Renal cortex interstitium (tissue), 11 donors: Measurements from ENCODE around the gene HMMR. TPM values are rescaled to one million over a fixed set of nuclear protein-coding genes. Genes with fewer than 3 reads are reported as not detected.
"Not testable (repeated sequence)": the region's sequence is repeated elsewhere in the genome, so short reads cannot be mapped to it uniquely, and the experiment has no call there.

Source experiments
- DNase-seq, 11 donors: peaks; one replicate each; pipeline ENCODE4 v3.0.0-alpha.2; 2013; ENCODE audit warnings: low read depth in 9 of 11, low spot score in 4 of 11; ENCODE audit errors: extremely low read depth in 1 of 11
- polyA plus RNA-seq, 3 donors: library from polyadenylated mRNA; unstranded; fragments of 120-200 nt; gene quantifications; one replicate each; pipeline ENCODE4 v1.2.1, GENCODE V29; 2013; ENCODE audit not compliant: insufficient read length in 3 of 3

HMMR gene
- polyA plus RNA-seq, 3 donors = 18.3 to 25.9 (median 22.6) TPM

DNA sequence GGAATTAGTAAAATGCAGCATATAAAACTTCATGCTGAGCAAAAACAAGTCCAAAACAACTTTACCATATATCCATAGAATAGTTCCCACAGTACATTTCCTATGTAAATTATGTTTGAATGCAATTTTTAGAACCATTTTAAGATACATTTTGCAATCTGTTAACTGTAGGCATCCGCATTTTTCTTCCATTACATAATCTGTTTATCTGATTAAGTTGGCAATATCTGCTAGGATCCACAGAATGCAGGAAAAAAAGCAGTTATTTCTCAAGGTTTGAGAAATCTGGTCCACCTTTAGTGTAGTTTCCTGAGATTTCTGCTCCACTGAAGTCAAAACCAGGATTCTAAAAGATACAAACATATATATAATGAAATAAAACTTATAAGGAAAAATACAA, 6.7 kb upstream of the HMMR start:
- DNase-seq = no peak

DNA sequence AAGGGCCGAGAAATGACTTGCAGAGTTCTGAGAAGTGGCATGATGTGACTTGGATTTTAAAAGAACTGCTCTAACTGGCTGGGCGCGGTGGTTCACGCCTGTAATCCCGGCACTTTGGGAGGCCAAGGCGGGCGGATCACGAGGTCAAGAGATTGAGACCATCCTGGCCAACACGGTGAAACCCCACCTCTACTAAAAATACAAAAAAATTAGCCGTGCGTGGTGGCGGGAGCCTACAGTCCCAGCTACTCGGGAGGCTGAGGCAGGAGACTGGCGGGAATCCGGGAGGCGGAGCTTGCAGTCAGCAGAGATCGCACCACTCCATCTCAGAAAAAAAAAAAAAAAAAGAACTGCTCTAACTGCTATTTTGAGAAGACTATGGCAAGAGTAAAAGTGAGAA, 5.0 kb upstream of the HMMR start:
- DNase-seq = not testable (repeated sequence)

- no peak for DNase-seq
Observed at GRCh38 chr5:163456029-163456589, 4.3 kb upstream of the HMMR start.

DNA sequence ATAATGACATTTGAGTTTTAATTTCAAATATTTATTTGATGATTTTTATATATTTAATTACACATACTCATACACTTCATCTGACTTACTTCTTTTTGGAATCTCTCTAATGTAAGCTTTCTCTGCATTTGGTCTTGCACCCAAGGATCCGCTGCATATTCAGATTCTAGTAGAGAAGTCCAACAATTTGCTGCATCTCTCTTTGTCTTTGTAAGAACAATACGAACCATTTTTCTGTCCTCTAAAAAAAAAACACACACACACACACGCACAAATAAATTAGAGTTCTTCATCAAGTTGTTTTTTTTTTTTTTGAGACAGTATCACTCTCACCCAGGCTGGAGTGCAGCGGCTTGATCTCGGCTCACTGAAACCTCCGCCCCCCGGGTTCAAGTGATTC, 3.6 kb upstream of the HMMR start:
- DNase-seq = no peak

- no peak for DNase-seq
Observed at GRCh38 chr5:163458778-163459385, 1.6 kb upstream of the HMMR start.

DNA sequence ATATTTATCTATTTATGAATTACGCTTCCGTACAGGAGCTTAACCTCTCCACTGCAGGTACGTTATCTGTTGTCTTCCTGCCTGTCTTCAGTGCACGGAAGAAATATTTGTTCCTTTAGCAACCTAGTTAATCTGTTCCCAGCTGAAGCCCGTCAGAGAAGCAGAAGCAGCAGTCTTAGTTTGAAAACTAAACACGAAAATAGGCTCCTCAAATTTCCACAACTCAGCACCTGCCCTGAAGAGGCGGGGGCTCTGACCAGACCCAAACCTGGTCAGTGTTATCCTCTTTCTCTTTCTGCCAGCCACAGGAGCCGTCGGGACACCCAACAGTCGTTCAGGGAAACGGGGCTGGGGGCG, 992 bp upstream of the HMMR start:
- peak in 1 of 11 donors; percentile 40 for DNase-seq

GRCh38 chr5:163459819-163460561, 442 bp upstream of the HMMR start, which contains the start of gene NUDCD2:
Gene NUDCD2 (minus strand): TSS chr5:163460102. CDS start chr5:163460050, 52 bp downstream.
- peak; percentile 94 to 99 (median 97) for DNase-seq

GRCh38 chr5:163463063-163463435, 2.6 kb downstream of the HMMR start:
- DNase-seq = no peak

DNA sequence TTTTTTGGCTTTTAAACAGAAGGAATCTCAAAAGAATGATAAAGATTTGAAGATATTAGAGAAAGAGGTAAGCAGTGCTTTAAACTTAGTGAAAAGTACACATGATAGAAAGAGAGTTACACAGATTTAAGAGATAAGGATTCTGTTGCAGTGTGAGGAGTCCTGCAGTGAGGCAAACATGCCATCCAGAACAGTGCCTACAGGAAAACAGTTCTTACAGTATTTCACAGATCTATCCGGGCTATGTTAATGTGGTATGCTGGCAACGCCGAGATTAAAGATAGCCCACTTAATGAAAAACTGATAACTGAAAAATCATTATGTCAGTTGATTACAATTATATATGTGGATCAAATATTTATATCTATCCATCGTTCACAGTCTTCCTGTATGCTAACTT, 7.2 kb downstream of the HMMR start:
- no peak for DNase-seq

DNA sequence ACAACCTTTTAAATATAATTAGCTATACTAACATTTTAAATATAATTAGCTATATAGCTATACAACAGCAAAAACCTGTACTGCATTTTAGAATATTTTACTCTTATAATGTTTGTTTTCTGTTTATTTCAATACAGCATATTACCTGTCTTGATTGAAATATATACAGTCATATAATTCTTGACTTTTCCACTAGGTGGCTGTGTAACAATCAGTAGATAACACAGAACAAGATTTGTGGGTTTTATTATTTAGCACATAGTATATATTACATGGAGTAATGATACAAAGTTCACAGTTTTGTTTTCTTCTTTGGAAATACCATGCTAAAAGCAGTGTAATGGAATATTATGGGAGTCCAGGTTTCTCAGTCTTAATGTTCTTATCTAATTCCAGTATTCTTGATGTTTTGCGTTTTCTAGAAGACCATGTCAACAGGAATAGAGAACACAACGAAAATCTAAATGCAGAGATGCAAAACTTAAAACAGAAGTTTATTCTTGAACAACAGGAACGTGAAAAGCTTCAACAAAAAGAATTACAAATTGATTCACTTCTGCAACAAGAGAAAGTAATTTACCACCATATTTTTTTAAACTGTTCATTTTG, 13.3 kb downstream of the HMMR start:
- no peak for DNase-seq

GRCh38 chr5:163475411-163475810, 15.0 kb downstream of the HMMR start:
- no peak for DNase-seq

- no peak for DNase-seq
Observed at GRCh38 chr5:163478126-163478981, 17.9 kb downstream of the HMMR start.

- DNase-seq = no peak
Observed at GRCh38 chr5:163478982-163479271, 18.5 kb downstream of the HMMR start.

GRCh38 chr5:163489055-163489744, 28.8 kb downstream of the HMMR start:
- DNase-seq = no peak

DNA sequence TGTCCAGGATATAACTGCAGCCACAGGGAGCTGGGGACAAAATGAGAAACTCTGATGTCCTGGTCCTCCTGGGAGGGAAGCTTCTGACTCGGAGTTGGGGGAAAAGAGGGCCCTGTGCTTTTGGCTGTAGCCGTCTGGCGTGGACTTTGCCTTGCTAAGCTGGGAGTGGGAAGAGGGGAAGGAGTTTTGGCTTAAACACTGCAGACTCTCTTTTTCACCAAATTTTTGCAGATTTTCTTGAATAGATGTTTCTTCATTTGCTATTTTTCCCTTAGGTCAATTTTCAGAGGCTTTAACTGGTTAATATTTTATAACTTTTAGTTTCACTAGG, 29.3 kb downstream of the HMMR start:
- no peak for DNase-seq

DNA sequence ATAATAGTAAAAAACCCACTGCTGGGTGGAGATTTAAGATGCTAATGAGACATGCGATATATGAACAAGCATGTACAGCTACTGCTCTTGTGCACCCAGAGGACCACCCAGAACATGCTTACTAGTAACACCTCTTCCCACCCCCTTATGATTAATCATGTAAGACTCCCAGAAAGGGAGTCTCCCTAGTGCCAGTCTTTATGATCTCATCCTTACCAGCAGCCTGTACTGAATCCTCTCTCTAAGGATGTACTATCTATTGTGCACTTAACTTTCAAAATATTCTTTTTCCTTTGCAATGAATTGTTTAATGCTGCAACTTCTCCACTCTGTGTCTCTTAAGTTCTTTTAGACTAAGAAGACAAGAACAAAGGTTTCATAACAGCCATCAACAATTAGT, 35.9 kb downstream of the HMMR start:
- no peak for DNase-seq

DNA sequence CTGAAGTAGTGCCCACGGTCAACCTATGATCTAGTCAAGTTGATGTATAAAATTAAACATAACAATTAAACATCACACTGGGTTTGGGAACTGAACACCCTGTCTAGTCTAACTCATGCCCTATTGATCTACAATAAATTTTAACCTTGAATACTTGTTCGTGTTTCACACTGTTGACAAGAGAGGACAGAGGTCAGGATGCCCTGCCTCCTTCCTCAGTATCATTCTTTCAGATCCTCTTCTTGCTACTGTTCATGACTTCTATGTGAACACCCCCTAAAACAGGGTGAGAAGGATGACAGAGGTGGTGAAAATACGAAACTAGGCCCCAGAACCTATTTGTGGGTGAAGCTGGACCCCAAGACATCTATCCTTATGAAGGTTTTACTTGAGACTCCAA, 36.9 kb downstream of the HMMR start:
- no peak for DNase-seq

DNA sequence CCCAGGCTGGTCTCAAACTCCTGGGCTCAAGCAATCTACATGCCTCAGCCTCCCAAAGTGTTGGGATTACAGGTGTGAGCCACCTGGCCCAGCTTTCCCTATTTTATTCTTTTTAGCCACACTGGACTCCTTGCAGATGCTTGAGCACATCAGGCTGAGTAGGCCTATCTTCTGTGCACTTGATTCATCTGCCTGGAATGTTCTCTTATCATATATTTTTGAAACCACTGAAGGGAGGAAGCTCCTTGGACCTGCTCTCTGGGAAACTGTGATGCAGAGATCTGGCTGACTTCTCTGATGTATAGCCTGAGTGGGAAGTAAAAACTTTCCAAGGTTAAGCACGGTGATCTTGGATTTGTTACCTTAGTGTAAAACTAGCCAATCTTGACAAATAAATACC, 38.5 kb downstream of the HMMR start:
- DNase-seq = no peak

DNA sequence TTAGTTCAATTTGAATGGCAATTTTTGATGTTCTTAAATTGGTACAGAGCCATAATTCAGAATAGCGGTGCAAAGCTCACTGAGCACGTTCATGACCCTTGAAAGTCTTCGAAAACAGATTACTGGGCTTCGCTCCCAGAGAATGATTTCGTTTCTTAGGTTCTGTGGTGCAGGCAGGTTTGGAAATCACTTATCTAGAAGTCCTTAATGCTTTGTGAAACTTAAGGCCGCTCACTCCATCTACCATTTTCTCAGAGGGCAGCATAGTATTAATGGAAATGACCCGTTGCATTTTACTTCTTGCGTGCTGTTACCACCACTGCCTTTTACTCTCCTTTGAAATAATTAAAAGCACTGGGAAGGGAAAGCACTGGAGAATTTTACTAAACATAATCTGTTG, 42.1 kb downstream of the HMMR start:
- no peak for DNase-seq
